Stimulated activated effector memory CD8-positive, alpha-beta T cell treated with anti-CD3 and anti-CD28 coated beads, Interleukin-12 subunit alpha, Interleukin-12 subunit beta, amount 100 ng/mL, for 72 hours (primary cell): ENCODE data around the gene TLE5.

Source experiments
- ATAC-seq: fragments of 150-1000 bp; cut with Tn5 transposase; 2 replicates; pipeline ENCODE4 v1.10.0; 2021
- DNase-seq, 2 donors: peaks; one replicate each; pipeline ENCODE4 v3.0.0; 2021 to 2022; ENCODE audit warnings: low spot score in 2 of 2
- H3K27ac Mint-ChIP-seq: one replicate; pipeline ENCODE4 v1.8.0; 2022; ENCODE audit warnings: mild to moderate bottlenecking, mixed read lengths
- H3K36me3 Mint-ChIP-seq: one replicate; pipeline ENCODE4 v1.8.0; 2022; ENCODE audit warnings: mild to moderate bottlenecking, mixed read lengths
- H3K4me1 Mint-ChIP-seq: one replicate; pipeline ENCODE4 v1.8.0; 2022; ENCODE audit warnings: mixed read lengths
- H3K4me3 Mint-ChIP-seq: one replicate; pipeline ENCODE4 v1.8.0; 2022; ENCODE audit warnings: mild to moderate bottlenecking, mixed read lengths
- H3K9me3 Mint-ChIP-seq: one replicate; pipeline ENCODE4 v1.8.0; 2022; ENCODE audit warnings: mixed read lengths

The TLE5 gene

DNA sequence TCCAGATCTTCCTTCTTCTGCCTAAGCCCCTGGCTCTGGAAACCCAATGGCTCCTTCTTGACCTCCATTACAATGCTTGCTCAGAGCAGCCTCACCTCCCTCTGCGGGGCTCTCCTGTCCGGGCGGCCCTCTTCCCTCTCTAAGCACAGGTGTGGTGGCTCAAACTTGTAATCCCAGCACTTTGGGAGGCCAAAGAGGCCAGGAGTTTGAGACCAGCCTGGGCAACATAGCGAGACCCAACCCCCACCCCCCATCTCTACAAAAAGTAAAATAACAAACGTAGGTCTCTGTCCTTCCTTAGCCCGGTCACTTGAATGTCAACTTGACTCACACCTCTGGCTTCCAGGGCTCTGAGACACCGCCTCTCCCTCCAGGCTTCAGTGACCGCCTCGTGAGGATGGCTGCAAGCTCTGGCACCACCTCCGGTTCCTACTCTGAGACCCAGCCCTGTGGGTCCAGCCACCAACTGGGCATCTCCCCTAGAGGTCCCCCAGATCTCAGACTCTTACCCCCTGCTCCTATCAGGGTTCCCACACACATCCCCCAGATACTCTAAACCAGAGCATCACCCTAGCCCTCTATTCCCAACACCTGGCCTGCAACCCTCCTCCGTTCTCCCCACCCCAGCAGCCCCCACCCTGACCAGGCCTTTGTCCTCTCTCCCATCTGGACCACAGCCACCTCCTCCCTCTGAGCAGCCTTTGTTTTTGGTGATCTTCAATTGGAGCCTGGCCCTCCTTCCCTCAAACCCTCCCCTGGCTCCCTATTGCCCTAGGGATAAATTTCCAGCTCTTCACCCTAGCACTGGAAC, 28.5 kb downstream of the TLE5 start:
- ATAC-seq (no peak), DNase-seq (no peak)
- Mint-ChIP-seq H3K27ac (peak overlapping the region; percentile 97), H3K4me3 (peak overlapping the region; percentile 91), H3K4me1 (peaks cover 38% of the 10 kb centered on the region), H3K36me3 (peaks cover 20% of the 10 kb centered on the region), H3K9me3 (no peaks in the 10 kb centered on the region)

DNA sequence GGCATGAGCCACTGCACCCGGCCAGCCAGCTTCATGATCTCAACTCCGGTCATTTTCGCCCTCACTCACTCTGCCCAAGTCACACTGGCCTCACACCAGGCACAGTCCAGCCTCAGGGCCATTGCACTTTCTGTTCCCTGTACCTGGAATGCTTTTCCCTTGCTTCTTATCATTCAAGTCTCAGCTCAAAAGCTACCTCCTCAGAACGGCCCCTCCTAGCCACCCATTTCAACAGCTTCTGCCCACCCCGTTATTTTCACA, 30.8 kb downstream of the TLE5 start:
- no peak for DNase-seq
- ATAC-seq: no peak
- H3K9me3 Mint-ChIP-seq: no peaks in the 10 kb centered on the region
- H3K36me3 Mint-ChIP-seq: peaks cover 20% of the 10 kb centered on the region
- no peak overlapping the region for H3K4me3 Mint-ChIP-seq
- peaks cover 36% of the 10 kb centered on the region for H3K4me1 Mint-ChIP-seq
- no peak overlapping the region for H3K27ac Mint-ChIP-seq

DNA sequence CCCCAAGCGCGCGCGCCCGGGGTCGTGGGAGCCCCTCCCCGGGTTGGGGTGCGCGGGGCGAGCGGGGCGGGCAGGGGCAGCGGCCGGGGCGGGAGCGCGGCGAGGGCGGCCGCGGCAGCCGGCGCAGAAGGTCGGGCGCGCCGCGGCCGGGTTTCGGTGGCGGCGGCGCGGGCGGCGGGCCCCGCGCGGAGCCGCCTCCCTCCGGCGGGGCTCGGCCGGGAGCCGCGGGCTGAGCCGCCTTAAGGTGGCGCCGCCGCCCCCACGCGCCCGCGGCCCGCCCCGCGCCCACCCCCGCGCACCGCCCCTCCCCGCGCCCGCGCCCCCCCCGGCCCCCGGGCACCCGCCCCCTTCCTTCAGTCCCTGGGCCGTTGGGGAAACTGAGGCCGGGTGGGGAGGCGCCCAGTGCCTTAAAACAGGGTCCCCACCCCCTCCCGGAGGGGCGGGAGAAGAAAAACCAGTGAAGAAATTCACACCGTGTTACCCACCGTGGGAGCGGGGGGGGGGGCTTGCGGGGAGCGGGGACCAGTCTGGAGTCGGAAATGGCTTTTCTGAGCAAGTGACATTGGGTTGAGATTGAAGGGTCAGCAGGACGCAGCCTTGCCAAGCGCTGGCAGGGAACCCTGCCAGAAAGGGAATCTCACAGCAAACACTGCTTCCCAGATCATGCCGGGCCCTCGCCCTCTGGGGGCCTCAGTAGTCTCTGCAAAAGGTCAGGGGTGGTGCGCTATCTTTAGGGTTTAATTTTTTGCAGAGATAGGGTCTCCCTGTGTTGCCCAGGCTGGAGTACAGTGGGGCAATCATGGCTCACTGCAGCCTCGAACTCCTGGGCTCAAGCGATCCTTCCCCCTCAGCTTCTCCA, 33.0 kb downstream of the TLE5 start, which contains the start of gene TLE2:
TSS of gene TLE2 (minus strand) at position 216 of the 859 bp plus-strand sequence. CDS start 376 bp downstream, outside the sequence.
- H3K27ac Mint-ChIP-seq: peak within 1 kb of the TSS; percentile 37
- DNase-seq (no peak), ATAC-seq (peak; percentile 51)
- H3K4me3 Mint-ChIP-seq: peak within 1 kb of the TSS; percentile 59
- peaks cover 22% of the 10 kb centered on the region for H3K4me1 Mint-ChIP-seq
- H3K9me3 Mint-ChIP-seq: no peaks in the 10 kb centered on the region
- H3K36me3 Mint-ChIP-seq: peaks cover 5% of the 10 kb centered on the region

DNA sequence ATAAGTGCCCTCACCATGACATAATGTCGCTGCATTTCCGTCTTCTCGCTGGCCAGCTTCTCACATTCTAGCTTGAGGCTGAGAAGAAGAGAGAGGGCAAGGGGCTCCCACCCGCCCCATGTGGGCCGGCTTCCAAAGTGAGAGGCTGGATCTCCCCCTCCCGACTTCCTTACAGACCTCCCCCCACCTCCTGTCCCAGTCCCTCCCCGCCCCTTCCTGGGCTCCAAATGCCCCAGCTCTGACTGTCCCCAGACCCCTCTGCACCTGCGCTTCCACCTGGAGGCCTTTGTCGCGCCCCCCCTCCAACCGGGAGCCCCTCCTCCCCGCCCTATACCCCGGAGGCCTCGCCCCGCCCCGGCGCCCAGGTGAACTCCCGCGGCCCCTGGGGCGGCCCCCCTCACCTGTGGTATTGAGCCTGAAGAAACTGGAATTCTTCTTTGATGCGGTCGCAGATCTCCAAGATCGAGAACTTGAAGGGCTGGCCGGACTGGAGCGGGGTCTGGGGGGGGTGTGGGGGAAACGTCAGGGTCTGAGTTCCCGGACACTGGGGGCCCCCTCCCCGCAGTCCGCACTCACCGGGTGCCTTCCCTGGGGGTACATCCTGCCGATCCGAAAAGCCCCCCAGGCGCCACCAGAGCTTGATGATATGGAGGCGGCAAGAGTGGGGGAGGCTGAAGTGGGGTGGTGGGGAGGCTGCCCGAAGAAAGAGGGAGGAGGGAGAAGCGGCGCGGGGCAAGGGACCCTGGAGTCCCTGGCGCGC, 33.8 kb downstream of the TLE5 start:
- peaks cover 20% of the 10 kb centered on the region for H3K4me1 Mint-ChIP-seq
- H3K27ac Mint-ChIP-seq: peak overlapping the region; percentile 37
- no peaks in the 10 kb centered on the region for H3K9me3 Mint-ChIP-seq
- peak overlapping the region; percentile 59 for H3K4me3 Mint-ChIP-seq
- peak; percentile 4 for ATAC-seq
- no peaks in the 10 kb centered on the region for H3K36me3 Mint-ChIP-seq
- DNase-seq: no peak

DNA sequence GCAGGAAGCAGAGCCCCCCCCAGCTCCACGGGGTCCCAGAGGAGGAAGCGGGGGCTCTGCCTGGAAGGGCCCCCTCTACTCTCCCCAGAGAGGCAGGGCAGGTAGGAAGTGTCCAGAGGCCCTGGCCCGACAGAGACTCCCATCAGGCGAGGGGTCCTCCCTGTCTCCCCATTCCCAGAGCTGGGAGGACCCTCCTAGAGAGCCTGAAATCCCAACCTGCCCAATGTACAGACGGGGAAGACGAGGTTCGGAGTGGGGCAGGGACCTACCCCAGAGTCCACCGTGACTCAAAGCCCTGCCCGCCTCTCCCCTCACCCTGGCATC, 34.4 kb downstream of the TLE5 start:
- ATAC-seq (no peak), DNase-seq (no peak)
- no peaks in the 10 kb centered on the region for H3K9me3 Mint-ChIP-seq

DNA sequence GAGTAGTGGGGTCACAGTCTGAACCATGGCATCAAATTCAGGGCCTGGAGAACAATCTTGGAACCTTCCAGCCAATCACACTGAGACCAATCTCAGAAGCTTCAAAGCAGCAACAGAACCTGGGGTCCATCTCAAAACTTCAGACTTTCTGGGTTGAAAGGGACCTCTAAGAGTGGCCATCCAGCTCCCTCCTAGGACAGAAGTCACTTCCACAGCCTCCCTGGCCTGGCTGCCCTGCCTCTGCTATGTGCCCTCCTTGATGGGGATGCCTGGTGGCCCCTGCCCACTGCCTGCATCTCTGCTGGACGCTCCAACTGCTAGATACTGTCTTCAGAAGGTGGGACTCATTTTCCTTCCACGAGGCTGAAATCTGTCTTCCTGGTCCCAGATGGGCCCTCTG, 35.0 kb downstream of the TLE5 start:
- H3K4me3 Mint-ChIP-seq: peak overlapping the region; percentile 59
- no peaks in the 10 kb centered on the region for H3K9me3 Mint-ChIP-seq
- peak overlapping the region; percentile 37 for H3K27ac Mint-ChIP-seq
- H3K36me3 Mint-ChIP-seq: no peaks in the 10 kb centered on the region
- ATAC-seq: no peak
- no peak for DNase-seq
- peaks cover 25% of the 10 kb centered on the region for H3K4me1 Mint-ChIP-seq

More for the DNA sequence above, 34.4 kb downstream of the TLE5 start:
- Mint-ChIP-seq H3K36me3 (no peaks in the 10 kb centered on the region), H3K27ac (peak overlapping the region; percentile 37), H3K4me3 (peak overlapping the region; percentile 59), H3K4me1 (peaks cover 25% of the 10 kb centered on the region)

DNA sequence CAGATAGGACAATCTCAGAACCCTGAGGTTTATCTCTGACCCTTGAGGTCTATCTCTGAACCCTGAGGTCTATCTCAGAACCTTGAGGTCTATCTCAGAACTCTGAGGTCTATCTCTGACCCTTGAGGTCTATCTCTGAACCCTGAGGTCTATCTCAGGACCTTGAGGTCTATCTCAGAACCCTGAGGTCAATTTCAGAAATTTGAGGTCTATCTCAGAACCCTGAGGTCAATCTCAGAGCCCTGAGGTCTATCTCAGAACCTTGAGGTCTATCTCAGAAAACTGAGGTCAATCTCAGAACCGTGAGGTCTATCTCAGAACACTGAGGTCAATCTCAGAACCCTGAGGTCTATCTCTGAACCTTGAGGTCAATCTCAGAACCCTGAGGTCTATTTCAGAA, 35.5 kb downstream of the TLE5 start:
- no peaks in the 10 kb centered on the region for H3K36me3 Mint-ChIP-seq
- DNase-seq (no peak), ATAC-seq (no peak)
- H3K27ac Mint-ChIP-seq: no peak overlapping the region
- peaks cover 25% of the 10 kb centered on the region for H3K4me1 Mint-ChIP-seq
- H3K9me3 Mint-ChIP-seq: no peaks in the 10 kb centered on the region
- no peak overlapping the region for H3K4me3 Mint-ChIP-seq

DNA sequence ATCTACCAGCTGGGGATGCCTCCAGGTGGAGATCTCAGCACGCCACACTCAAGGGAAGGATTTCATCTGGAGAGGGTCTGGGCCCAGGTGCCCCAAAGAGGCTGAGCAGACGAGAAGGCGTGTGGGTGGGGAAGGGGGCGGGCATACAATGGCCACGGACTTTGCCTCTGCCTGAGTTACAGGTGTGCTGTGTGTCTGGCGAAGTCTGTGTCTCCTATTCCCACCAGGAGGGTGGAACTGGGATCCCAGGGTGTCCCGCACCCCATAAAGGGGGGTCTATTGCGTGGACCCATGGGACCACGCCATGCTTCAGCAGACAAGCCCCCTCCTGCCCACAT, 36.8 kb downstream of the TLE5 start:
- ATAC-seq: no peak
- no peaks in the 10 kb centered on the region for H3K36me3 Mint-ChIP-seq
- H3K4me1 Mint-ChIP-seq: peaks cover 25% of the 10 kb centered on the region
- H3K4me3 Mint-ChIP-seq: no peak overlapping the region
- H3K9me3 Mint-ChIP-seq: no peaks in the 10 kb centered on the region
- DNase-seq: no peak
- H3K27ac Mint-ChIP-seq: no peak overlapping the region

DNA sequence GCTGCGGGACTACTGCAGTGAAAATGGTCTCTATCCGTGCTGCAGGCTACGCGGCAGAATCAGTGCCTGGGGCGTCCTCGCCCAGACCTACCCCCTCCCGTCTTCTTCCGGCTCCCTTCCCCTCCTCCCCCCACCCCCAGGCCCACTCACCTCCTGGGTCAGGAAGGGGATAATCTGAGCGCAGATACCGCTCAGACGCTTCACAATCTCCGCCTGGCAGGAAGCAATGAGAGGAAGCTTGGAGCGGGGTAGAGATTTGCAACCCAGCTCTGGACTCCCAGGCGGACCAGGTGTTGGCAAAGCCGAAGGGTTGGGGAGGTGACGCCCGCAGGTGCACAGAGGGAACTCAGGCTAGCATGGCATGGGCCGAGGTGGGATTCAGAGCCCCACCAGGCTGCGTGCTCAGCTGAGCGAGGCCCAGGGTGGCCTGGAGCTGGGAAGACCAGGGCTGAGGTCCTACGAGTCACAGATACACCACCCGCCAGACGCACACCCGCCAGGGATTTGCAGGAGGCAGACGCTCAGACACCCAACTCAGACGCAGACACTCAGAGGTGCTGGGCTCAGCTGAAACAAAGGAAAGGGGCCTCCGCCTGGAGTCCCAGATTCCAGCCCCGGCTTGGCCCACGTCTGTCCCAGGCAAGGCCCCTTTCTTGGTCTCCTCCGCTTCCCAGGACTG, 37.3 kb downstream of the TLE5 start:
- H3K4me3 Mint-ChIP-seq: no peak overlapping the region

DNA sequence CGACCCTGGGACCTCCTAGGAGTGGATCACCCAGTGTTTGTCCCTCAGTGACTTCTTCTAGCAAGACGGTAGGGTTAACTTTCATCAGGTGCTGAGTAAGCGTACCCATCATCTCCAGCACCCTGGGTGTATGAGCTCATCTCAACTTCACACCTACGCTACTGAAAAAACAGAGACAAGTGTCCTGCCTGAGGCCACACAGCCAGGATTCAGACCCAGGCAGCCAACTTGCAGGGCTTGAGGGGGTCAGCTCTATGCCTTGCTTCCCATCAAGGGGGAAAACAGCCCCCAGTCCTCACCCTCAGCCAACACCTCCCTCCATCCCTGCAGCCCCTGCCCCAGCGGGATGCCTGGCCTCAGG, 37.8 kb downstream of the TLE5 start:
- Mint-ChIP-seq H3K36me3 (no peaks in the 10 kb centered on the region), H3K4me3 (no peak overlapping the region), H3K27ac (no peak overlapping the region), H3K4me1 (peaks cover 19% of the 10 kb centered on the region), H3K9me3 (no peaks in the 10 kb centered on the region)
- ATAC-seq (peak; percentile 83), DNase-seq (no peak)

More for the DNA sequence above, 37.3 kb downstream of the TLE5 start:
- Mint-ChIP-seq H3K27ac (no peak overlapping the region), H3K36me3 (no peaks in the 10 kb centered on the region), H3K9me3 (no peaks in the 10 kb centered on the region), H3K4me1 (peaks cover 21% of the 10 kb centered on the region)
- peak; percentile 20 for ATAC-seq
- DNase-seq: no peak

DNA sequence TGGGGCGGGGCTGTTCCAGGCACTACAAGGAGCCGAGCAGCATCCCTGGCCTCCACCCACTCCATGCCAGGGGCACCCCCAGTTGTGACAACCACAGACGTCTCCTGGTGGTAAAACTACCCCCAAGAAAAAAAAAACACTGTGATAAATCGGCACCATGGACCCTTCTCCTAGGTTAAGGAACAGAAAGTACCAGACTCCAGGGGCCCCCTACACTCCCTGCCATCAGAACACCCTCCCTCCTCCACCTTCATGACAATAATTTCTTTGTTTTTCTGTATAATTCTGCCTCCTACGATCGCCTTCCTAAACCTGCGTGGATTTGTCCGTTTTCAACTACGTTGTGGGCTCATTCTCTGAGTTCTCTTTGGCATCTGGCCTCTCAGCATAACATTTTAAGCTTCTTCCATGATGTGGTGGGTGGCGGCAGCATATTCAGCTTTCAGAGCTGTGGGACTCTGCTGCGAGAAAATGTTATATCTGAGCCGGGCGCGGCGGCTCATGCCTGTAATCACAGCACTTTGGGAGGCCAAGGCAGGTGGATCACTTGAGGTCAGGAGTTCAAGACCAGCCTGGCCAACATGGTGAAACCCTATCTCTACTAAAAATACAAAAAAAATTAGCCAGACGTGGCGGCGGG, 41.9 kb downstream of the TLE5 start:
- ATAC-seq: no peak
- Mint-ChIP-seq H3K4me3 (no peak overlapping the region), H3K9me3 (no peaks in the 10 kb centered on the region), H3K27ac (no peak overlapping the region), H3K36me3 (no peaks in the 10 kb centered on the region), H3K4me1 (peaks cover 15% of the 10 kb centered on the region)
- DNase-seq: no peak

DNA sequence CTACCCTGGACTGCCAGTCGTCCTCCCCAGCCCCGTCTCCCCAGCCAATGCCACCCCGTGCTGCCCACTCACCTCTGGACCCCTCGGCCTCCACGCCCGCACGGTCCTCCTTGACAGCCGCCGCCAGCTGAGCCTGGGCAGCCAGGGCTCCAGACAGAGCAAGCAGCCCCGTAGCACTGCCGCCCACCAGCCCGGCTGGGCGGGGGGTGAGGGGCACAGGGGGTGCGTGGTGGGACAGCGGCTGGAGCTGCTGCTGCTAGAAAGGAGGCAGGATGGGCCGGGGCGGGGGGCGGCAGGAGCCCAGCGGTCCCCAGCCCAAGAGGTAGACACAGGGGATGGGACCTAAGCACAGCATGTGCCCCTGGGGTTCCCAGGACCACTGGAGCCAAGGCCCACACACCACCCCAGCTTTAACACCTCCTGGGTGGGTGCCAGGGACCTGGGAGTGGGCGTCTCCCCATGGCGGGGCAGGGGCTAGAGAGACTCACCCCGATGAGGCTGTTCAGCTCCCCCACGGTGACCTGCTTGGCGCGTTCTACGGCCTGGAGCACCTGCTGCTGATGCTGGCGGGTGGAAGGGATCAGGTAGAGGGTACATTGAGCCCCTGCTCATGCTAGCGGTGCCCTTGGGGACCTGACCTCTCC, 43.0 kb downstream of the TLE5 start:
- DNase-seq (no peak), ATAC-seq (no peak)
- H3K4me3 Mint-ChIP-seq: no peak overlapping the region
- no peaks in the 10 kb centered on the region for H3K9me3 Mint-ChIP-seq
- H3K36me3 Mint-ChIP-seq: no peaks in the 10 kb centered on the region
- no peak overlapping the region for H3K27ac Mint-ChIP-seq
- peaks cover 9% of the 10 kb centered on the region for H3K4me1 Mint-ChIP-seq

DNA sequence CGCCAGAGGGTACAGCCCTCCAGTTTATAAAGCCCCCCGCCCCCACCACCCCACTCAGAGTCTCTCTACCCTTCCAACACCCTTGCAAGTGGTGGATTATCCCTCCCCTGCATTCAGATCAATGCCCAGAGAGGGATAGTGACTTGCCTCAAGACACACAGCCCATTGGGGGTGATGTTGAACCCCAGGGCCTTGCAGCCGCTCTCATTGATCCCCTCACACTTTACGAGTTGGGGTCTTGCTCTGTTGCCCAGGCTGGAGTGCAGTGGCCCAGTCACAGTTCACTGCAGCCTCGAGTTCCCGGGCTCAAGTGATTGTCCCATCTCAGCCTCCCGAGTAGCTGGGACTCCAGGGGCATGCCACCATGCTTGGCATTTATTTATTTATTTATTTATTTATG, 44.4 kb downstream of the TLE5 start:
- no peaks in the 10 kb centered on the region for H3K36me3 Mint-ChIP-seq
- H3K9me3 Mint-ChIP-seq: no peaks in the 10 kb centered on the region
- ATAC-seq (no peak), DNase-seq (no peak)
- H3K27ac Mint-ChIP-seq: no peak overlapping the region
- no peaks in the 10 kb centered on the region for H3K4me1 Mint-ChIP-seq
- H3K4me3 Mint-ChIP-seq: no peak overlapping the region
